H1 (cell line): ENCODE results near the gene AGPAT3. TPM values are rescaled to one million over a fixed set of nuclear protein-coding genes. Genes with fewer than 3 reads are reported as not detected.

Experiments
- CTCF ChIA-PET: fragments of 300-600 bp; sonication (Branson Sonifier 250); formaldehyde crosslinking; loops from one replicate; lab custom pipeline; 2021; ENCODE audit not compliant: partially characterized antibody; lab: Charles Lee
- POLR2A ChIA-PET: fragments of 300-600 bp; sonication (Branson Sonifier 250); formaldehyde crosslinking; loops from one replicate; lab custom pipeline; 2021; ENCODE audit warnings: inconsistent platforms; ENCODE audit not compliant: partially characterized antibody; lab: Charles Lee
- DNase-seq, 2 experiments: peaks; one replicate each; pipeline versions ENCODE4 v3.0.0 to v3.0.0-alpha.2; 2010 to 2022; ENCODE audit warnings: low spot score in 2 of 2, low read depth in 1 of 2, mixed read lengths in 1 of 2
- FAIRE-seq: peaks from 2 replicates; lab custom pipeline; 2011; peaks lifted over from hg19 to GRCh38; lab: Jason Lieb, UNC
- H2AFZ ChIP-seq: 2 replicates; pipeline ENCODE4 v1.8.1; 2012; ENCODE audit warnings: low read length, inconsistent platforms
- H2AK5ac ChIP-seq: 2 replicates; pipeline ENCODE4 v1.6.1; 2013; ENCODE audit warnings: low read depth, low read length
- H2BK120ac ChIP-seq: replicated peaks from 2 replicates; pipeline ENCODE3; 2013; ENCODE audit warnings: low read depth, low read length, inconsistent platforms
- H2BK12ac ChIP-seq: 2 replicates; pipeline ENCODE4 v1.6.1; 2013; ENCODE audit warnings: low read depth, low read length
- H2BK15ac ChIP-seq: 2 replicates; pipeline ENCODE4 v1.6.1; 2013; ENCODE audit warnings: low read length
- H2BK20ac ChIP-seq: 2 replicates; pipeline ENCODE4 v1.6.1; 2013; ENCODE audit warnings: low read length
- H2BK5ac ChIP-seq: 2 replicates; pipeline ENCODE4 v1.6.1; 2013; ENCODE audit warnings: low read depth, low read length
- H3K14ac ChIP-seq: 2 replicates; pipeline ENCODE4 v1.6.1; 2013; ENCODE audit warnings: inconsistent platforms; ENCODE audit not compliant: insufficient read length
- H3K18ac ChIP-seq: 2 replicates; pipeline ENCODE4 v1.6.1; 2013; ENCODE audit warnings: low read length; ENCODE audit errors: extremely low read depth
- H3K23ac ChIP-seq: 2 replicates; pipeline ENCODE4 v1.6.1; 2013; ENCODE audit warnings: inconsistent platforms; ENCODE audit not compliant: insufficient read length
- H3K23me2 ChIP-seq: 2 replicates; pipeline ENCODE4 v1.6.1; 2013; ENCODE audit warnings: low read depth, low read length
- H3K27ac ChIP-seq: 2 replicates; pipeline ENCODE4 v1.6.1; 2011; ENCODE audit warnings: low read depth, low read length, inconsistent platforms
- H3K27me3 ChIP-seq, 4 experiments: replicated peaks in 1 of 4; 1 replicate in 1 of 4; 2 replicates in 3 of 4; pipeline versions ENCODE4 v1.6.1 to v1.8.1; 2011 to 2013; ENCODE audit warnings: low read length in 3 of 4, mild to moderate bottlenecking in 3 of 4, inconsistent platforms in 2 of 4, mixed read lengths in 2 of 4, moderate library complexity in 1 of 4; ENCODE audit not compliant: control insufficient read depth in 3 of 4, insufficient read depth in 3 of 4; ENCODE audit errors: extremely low read depth in 1 of 4
- H3K36me3 ChIP-seq, 4 experiments: 2 replicates each; pipeline versions ENCODE4 v1.6.1 to v1.8.1; 2011 to 2013; ENCODE audit warnings: mild to moderate bottlenecking in 4 of 4, low read length in 3 of 4, moderate library complexity in 2 of 4, control low read depth in 1 of 4, inconsistent platforms in 1 of 4; ENCODE audit not compliant: insufficient read depth in 4 of 4, control insufficient read depth in 2 of 4
- H3K4ac ChIP-seq: replicated peaks from 2 replicates; pipeline ENCODE3; 2013; ENCODE audit warnings: low read length, low read depth, mixed read lengths, inconsistent platforms; ENCODE audit not compliant: insufficient read length
- H3K4me1 ChIP-seq, 4 experiments: replicated peaks in 1 of 4; 1 replicate in 1 of 4; 2 replicates in 3 of 4; pipeline versions ENCODE4 v1.6.1 to v1.8.1; 2011 to 2013; ENCODE audit warnings: low read length in 3 of 4, inconsistent platforms in 2 of 4, mixed read lengths in 1 of 4; ENCODE audit not compliant: insufficient read depth in 4 of 4, control insufficient read depth in 3 of 4
- H3K4me2 ChIP-seq, 2 experiments: 2 replicates each; pipeline versions ENCODE4 v1.6.1 to v1.8.1; 2011 to 2013; ENCODE audit warnings: low read depth in 2 of 2, low read length in 2 of 2, control low read depth in 1 of 2, inconsistent platforms in 1 of 2, mild to moderate bottlenecking in 1 of 2; ENCODE audit not compliant: insufficient read depth in 1 of 2
- H3K4me3 ChIP-seq, 4 experiments: fragments of 200-600, 300-600 bp in 1 of 4; sonication (generic), shearing (Covaris generic), sonication (Bioruptor Twin) in 1 of 4; 2 replicates each; pipeline versions ENCODE4 v1.5.1 to v1.8.1; 2011 to 2016; ENCODE audit warnings: low read length in 4 of 4, low read depth in 3 of 4, control low read depth in 2 of 4, inconsistent platforms in 2 of 4, mild to moderate bottlenecking in 2 of 4, mixed read lengths in 1 of 4, moderate library complexity in 1 of 4; ENCODE audit not compliant: insufficient read depth in 2 of 4; ENCODE audit errors: extremely low read depth in 1 of 4
- H3K56ac ChIP-seq: replicated peaks from 2 replicates; pipeline ENCODE3; 2013; ENCODE audit warnings: low read depth, mild to moderate bottlenecking, mixed read lengths, low read length, inconsistent platforms; ENCODE audit not compliant: insufficient read length
- H3K79me1 ChIP-seq: 2 replicates; pipeline ENCODE4 v1.6.1; 2013; ENCODE audit warnings: low read depth, low read length, control low read depth
- H3K79me2 ChIP-seq, 2 experiments: 2 replicates each; pipeline versions ENCODE4 v1.6.1 to v1.8.1; 2012 to 2013; ENCODE audit warnings: low read length in 2 of 2, mild to moderate bottlenecking in 2 of 2, inconsistent platforms in 1 of 2; ENCODE audit not compliant: insufficient read depth in 2 of 2, control insufficient read depth in 1 of 2
- H3K9ac ChIP-seq, 4 experiments: replicated peaks in 1 of 4; 1 replicate in 1 of 4; 2 replicates in 3 of 4; pipeline versions ENCODE4 v1.6.1 to v1.8.1; 2011 to 2013; ENCODE audit warnings: low read depth in 3 of 4, low read length in 3 of 4, control low read depth in 2 of 4, mild to moderate bottlenecking in 2 of 4, moderate library complexity in 2 of 4, inconsistent platforms in 1 of 4; ENCODE audit errors: extremely low read depth in 1 of 4
- H3K9me3 ChIP-seq, 2 experiments: 2 replicates each; pipeline versions ENCODE4 v1.6.1 to v1.8.1; 2012 to 2013; ENCODE audit warnings: mild to moderate bottlenecking in 2 of 2, moderate library complexity in 2 of 2, control low read depth in 1 of 2, inconsistent platforms in 1 of 2, low read depth in 1 of 2, low read length in 1 of 2, mixed read lengths in 1 of 2; ENCODE audit not compliant: insufficient read depth in 2 of 2
- H4K20me1 ChIP-seq, 2 experiments: replicated peaks in 1 of 2; 2 replicates each; pipeline versions ENCODE3 to v1.8.1; 2011 to 2013; ENCODE audit warnings: inconsistent platforms in 2 of 2, low read length in 2 of 2, mild to moderate bottlenecking in 1 of 2; ENCODE audit not compliant: insufficient read depth in 2 of 2, control insufficient read depth in 1 of 2
- H4K5ac ChIP-seq: 2 replicates; pipeline ENCODE4 v1.6.1; 2013; ENCODE audit warnings: low read length, low read depth, mixed read lengths, inconsistent platforms; ENCODE audit not compliant: insufficient read length
- H4K8ac ChIP-seq: 2 replicates; pipeline ENCODE4 v1.8.0; 2013; ENCODE audit warnings: mild to moderate bottlenecking, moderate library complexity, low read length, inconsistent platforms; ENCODE audit not compliant: insufficient read depth; ENCODE audit errors: extremely low read depth
- H4K91ac ChIP-seq: replicated peaks from 2 replicates; pipeline ENCODE3; 2013; ENCODE audit warnings: low read length, mixed read lengths, inconsistent platforms; ENCODE audit not compliant: insufficient read length
- ATF2 ChIP-seq: IDR thresholded peaks from 2 replicates; pipeline ENCODE4 v1.6.1; 2012; ENCODE audit warnings: low read length, inconsistent platforms
- GABPA ChIP-seq: IDR thresholded peaks from 2 replicates; pipeline ENCODE4 v1.6.1; 2011; ENCODE audit warnings: mild to moderate bottlenecking, low read length, moderate library complexity, borderline replicate concordance; ENCODE audit not compliant: insufficient read depth
- KDM4A ChIP-seq: IDR thresholded peaks from one replicate; pipeline ENCODE4 v1.7.1; 2012; ENCODE audit warnings: low read depth, mild to moderate bottlenecking, moderate library complexity, low read length, inconsistent platforms; ENCODE audit not compliant: severe bottlenecking
- POU5F1 ChIP-seq: IDR thresholded peaks from 2 replicates; pipeline ENCODE4 v1.6.1; 2011; ENCODE audit warnings: low read depth, mild to moderate bottlenecking, low read length, moderate library complexity
- RXRA ChIP-seq: IDR thresholded peaks from 2 replicates; pipeline ENCODE4 v1.6.1; 2011; ENCODE audit warnings: low read depth, mild to moderate bottlenecking, low read length, moderate library complexity; ENCODE audit not compliant: insufficient read depth
- SP4 ChIP-seq: IDR thresholded peaks from 2 replicates; pipeline ENCODE4 v1.6.1; 2012; ENCODE audit warnings: low read length, inconsistent platforms
- WGBS, 2 experiments: shearing (Covaris generic) in 1 of 2; methylation state at CpG; one replicate each; pipeline versions ENCODE4 v1.1.6 to v1.1.7; 2013 to 2015; ENCODE audit warnings: low lambda C conversion rate in 2 of 2, mixed read lengths in 2 of 2, inconsistent platforms in 1 of 2, low coverage in 1 of 2, missing lambda C conversion rate in 1 of 2; ENCODE audit not compliant: insufficient replicate concordance in 2 of 2, insufficient coverage in 1 of 2, insufficient read length in 1 of 2; ENCODE audit errors: extremely low coverage in 1 of 2, missing lambda C conversion rate in 1 of 2; 5-methylcytosine and 5-hydroxymethylcytosine counted together
- polyA plus RNA-seq, 7 experiments: library from polyadenylated mRNA; depleted of rRNA in 3 of 7; stranded (reverse) in 5 of 7; unstranded in 2 of 7; fragments of >200 nt in 5 of 7; fragments of 200-250 nt in 2 of 7; gene quantifications; 1 replicate in 5 of 7; 2 replicates in 1 of 7; 4 replicates in 1 of 7; pipeline versions ENCODE4 v1.2.1 to v1.2.3, GENCODE V29; 2011 to 2013; ENCODE audit warnings: missing spikeins in 2 of 7, mixed read lengths in 2 of 7
- total RNA-seq: library from RNA; stranded (reverse); fragmentation: NEBNext Ultra II Directional; extraction: Animal tissue kit (Norgen Biotek cat#: 25700); gene quantifications from 2 replicates; pipeline ENCODE4 v1.2.1, GENCODE V29; 2021

The AGPAT3 gene
- total and polyA plus RNA-seq, 2 of the 8 experiments (the other 6 are each of a cell fraction or from before 2014, with no cell fraction given) = 5.8 to 7.3 TPM

DNA sequence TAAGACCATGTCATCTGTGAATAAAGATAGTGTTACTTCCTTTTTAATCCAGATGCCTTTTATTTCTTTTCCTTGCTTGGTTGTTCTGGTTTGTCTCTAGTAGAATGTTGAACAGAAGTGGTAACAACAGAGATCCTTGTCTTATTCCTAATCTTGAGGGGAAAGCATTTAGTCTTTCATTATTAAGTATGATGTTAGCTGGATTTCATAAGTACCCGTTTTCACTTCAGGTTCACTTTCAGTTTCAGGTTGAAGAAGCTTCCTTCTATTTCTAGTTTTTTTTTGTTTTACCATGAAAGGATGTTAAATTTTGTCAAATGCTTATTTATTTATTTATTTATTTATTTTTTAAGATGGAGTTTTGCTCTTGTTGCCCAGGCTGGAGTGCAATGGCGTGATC is 22.3 kb upstream of the AGPAT3 start:
- no peaks in the 10 kb centered on the region for H3K79me1 ChIP-seq
- FAIRE-seq (no peak), DNase-seq (no peak)
- no peaks in the 10 kb centered on the region for H3K79me2 ChIP-seq
- no peak overlapping the region for H2BK5ac ChIP-seq
- H3K4me1 ChIP-seq = no peaks in the 10 kb centered on the region
- no peak overlapping the region for H3K18ac ChIP-seq
- TF ChIP-seq ATF2 (no peak), GABPA (no peak), RXRA (no peak), KDM4A (no peak), POU5F1 (no peak), SP4 (no peak)
- H3K9ac ChIP-seq = no peak overlapping the region
- no peak overlapping the region for H2BK15ac ChIP-seq
- no peak overlapping the region for H3K4me2 ChIP-seq
- H3K27me3 ChIP-seq = no peaks in the 10 kb centered on the region
- H3K14ac ChIP-seq = no peak overlapping the region
- no peak overlapping the region for H2AFZ ChIP-seq
- H4K20me1 ChIP-seq = no peaks in the 10 kb centered on the region
- 80% methylated on average over 2 of the region's 2 CpGs; no CpG with 5 or more reads in 1 of the 2 experiments for WGBS, 2 experiments
- no peaks in the 10 kb centered on the region for H3K9me3 ChIP-seq
- H4K8ac ChIP-seq = no peak overlapping the region
- no peak overlapping the region for H2BK12ac ChIP-seq
- no peak overlapping the region for H3K4me3 ChIP-seq
- no peak overlapping the region for H3K27ac ChIP-seq
- no peak overlapping the region for H2AK5ac ChIP-seq
- no peak overlapping the region for H3K4ac ChIP-seq
- no peak overlapping the region for H4K91ac ChIP-seq
- POLR2A ChIA-PET = no interaction called here
- no peak overlapping the region for H2BK120ac ChIP-seq
- no peak overlapping the region for H3K56ac ChIP-seq
- H3K23me2 ChIP-seq = no peaks in the 10 kb centered on the region; the same call in 1 of the 2 replicates
- H3K23ac ChIP-seq = no peak overlapping the region
- no peak overlapping the region for H2BK20ac ChIP-seq
- CTCF ChIA-PET = interaction anchor here (0.9 to 1.6 kb wide), 2 partner anchors 11 to 94 kb away, joined by 3 read pairs; no protein-coding TSS in a partner anchor
- H3K36me3 ChIP-seq = no peaks in the 10 kb centered on the region
- H4K5ac ChIP-seq = no peak overlapping the region
